ENCODE measurements around the gene NAGLU. TPM values are rescaled to one million over a fixed set of nuclear protein-coding genes. Genes with fewer than 3 reads are reported as not detected.
"Not testable (repeated sequence)": the region's sequence is repeated elsewhere in the genome, so short reads cannot be mapped to it uniquely, and the experiment has no call there.

Gene NAGLU
- total RNA-seq, 3 donors from 2014 or later = 42.9 to 101 (median 48.4) TPM

DNA sequence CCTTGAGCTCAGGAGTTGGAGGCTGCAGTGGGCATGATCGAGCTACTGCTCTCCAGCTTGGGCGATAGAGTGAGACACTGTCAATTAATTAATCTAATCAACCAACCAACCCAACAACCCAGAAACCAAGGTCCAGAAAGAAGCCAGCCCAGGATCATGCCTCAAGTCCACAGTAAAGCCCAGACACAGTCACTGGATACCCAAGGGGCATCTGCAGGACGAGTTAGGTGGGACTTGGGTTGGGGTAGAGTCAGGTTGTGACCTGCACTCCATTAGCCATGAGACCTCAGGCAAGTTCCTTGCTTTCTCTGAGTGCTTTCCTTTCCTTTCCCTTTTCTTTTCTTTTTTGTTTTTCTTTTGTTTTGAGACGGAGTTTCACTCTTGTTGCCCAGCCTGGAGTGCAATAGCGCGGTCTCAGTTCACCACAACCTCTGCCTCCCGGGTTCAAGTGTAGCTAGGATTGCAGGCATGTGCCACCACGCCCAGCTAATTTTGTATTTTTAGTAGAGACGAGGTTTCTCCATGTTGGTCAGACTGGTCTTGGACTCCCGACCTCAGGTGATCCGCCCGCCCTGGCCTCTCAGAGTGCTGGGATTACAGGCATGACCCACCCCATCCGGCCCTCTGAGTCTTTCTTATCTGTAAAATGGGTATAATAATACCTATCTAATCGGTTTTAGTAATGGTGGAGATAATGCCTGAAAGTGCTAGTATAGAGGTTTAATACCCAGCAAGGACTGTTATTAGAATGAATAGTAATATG lies 13.1 kb downstream of the NAGLU start:
- Histone ChIP-seq H3K27ac (no peak overlapping the region), H3K27me3 (no peaks in the 10 kb centered on the region), H3K36me3 (no peaks in the 10 kb centered on the region), H3K9me3 (no peaks in the 10 kb centered on the region), H3K4me3 (no peak overlapping the region), H3K4me1 (peaks cover 3 to 10% of the 10 kb centered on the region in 2 donors)
- intact Hi-C loops (cut with DNase I; ENCODE audit: low total_unique reads) = no loop called here
- TF ChIP-seq POLR2AphosphoS5 (IDR thresholded peaks at IDR 0.05) = no peak
- no peak for TF ChIP-seq CTCF (IDR thresholded peaks at IDR 0.05)
- TF ChIP-seq POLR2A (IDR thresholded peaks at IDR 0.05) = no peak
- DNase-seq (ENCODE audit: low spot score in 2 of 2) = no peak

DNA sequence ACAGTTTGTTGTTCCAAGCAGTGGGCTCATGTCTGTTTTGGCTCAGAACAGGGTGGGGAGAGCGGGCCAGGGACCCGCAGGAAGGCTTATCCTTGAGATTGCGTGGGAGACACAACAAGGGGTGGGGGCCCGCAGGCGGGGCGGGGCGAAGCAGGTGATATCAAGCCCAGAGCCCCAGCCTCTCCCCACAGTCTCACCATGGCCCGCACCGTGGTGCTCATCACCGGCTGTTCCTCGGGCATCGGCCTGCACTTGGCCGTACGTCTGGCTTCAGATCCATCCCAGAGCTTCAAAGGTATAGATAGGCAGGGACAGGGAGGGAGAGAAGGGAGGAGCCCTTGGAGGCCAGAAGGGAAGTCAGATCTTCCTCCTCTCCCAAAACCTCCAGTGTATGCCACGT lies 16.7 kb downstream of the NAGLU start, which contains the start of gene HSD17B1:
HSD17B1 (plus strand) TSS at position 188 of the 400 bp plus-strand sequence; CDS start at position 199, 11 bp downstream.
- peak within 1 kb of the TSS; percentile 91 to 94 for H3K27ac ChIP-seq

GRCh38 chr17:42553161-42553818 lies 17.2 kb downstream of the NAGLU start:
- no peak for TF ChIP-seq POLR2AphosphoS5 (IDR thresholded peaks at IDR 0.05)
- intact Hi-C loops (cut with DNase I; ENCODE audit: low total_unique reads) = no loop called here
- Histone ChIP-seq H3K27ac (peak overlapping the region; percentile 91 to 94), H3K36me3 (no peaks in the 10 kb centered on the region), H3K27me3 (no peaks in the 10 kb centered on the region), H3K4me3 (peak overlapping the region in 2 of 3 donors; percentile 74 to 75), H3K4me1 (peaks cover 3 to 10% of the 10 kb centered on the region in 2 donors), H3K9me3 (no peaks in the 10 kb centered on the region)
- DNase-seq (ENCODE audit: low spot score in 2 of 2) = no peak

More for the DNA sequence above, 16.7 kb downstream of the NAGLU start, which contains the start of gene HSD17B1:
- H3K9me3 ChIP-seq; DNase-seq (ENCODE audit: low spot score in 2 of 2); intact Hi-C loops (cut with DNase I; ENCODE audit: low total_unique reads); H3K27me3 ChIP-seq; H3K36me3 ChIP-seq; H3K4me1 ChIP-seq: not testable (repeated sequence)
- H3K4me3 ChIP-seq = peak within 1 kb of the TSS; percentile 74 to 87 (median 75)

DNA sequence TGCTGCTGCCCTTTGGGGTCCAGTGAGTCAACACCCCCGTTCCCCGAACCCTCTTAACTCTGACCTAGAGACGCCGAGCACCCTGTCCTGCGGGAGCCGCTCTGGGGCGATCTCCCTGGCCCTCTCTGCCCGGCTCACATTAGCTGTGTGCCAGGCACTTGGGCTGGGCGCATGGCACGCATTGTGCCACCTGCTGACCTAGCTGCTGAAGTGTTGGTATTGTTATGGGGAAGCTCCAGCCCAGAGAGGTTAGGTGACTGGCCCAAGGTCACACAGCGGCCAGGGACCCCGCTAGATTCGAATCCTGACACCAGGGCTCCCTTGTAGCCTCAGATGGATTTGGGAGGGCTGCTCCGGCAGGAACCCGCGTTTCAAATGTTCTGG lies 17.8 kb downstream of the NAGLU start:
- Histone ChIP-seq H3K4me3 (peak overlapping the region; percentile 74 to 87 (median 75)), H3K36me3 (no peaks in the 10 kb centered on the region), H3K27me3 (no peaks in the 10 kb centered on the region), H3K9me3 (no peaks in the 10 kb centered on the region), H3K27ac (peak overlapping the region; percentile 91 to 94), H3K4me1 (peaks cover 3 to 10% of the 10 kb centered on the region in 2 donors)
- no peak for DNase-seq (ENCODE audit: low spot score in 2 of 2)
- intact Hi-C loops (cut with DNase I; ENCODE audit: low total_unique reads) = no loop called here
- TF ChIP-seq POLR2AphosphoS5 (IDR thresholded peaks at IDR 0.05) (no peak), CTCF (IDR thresholded peaks at IDR 0.05) (no peak), POLR2A (IDR thresholded peaks at IDR 0.05) (no peak)

DNA sequence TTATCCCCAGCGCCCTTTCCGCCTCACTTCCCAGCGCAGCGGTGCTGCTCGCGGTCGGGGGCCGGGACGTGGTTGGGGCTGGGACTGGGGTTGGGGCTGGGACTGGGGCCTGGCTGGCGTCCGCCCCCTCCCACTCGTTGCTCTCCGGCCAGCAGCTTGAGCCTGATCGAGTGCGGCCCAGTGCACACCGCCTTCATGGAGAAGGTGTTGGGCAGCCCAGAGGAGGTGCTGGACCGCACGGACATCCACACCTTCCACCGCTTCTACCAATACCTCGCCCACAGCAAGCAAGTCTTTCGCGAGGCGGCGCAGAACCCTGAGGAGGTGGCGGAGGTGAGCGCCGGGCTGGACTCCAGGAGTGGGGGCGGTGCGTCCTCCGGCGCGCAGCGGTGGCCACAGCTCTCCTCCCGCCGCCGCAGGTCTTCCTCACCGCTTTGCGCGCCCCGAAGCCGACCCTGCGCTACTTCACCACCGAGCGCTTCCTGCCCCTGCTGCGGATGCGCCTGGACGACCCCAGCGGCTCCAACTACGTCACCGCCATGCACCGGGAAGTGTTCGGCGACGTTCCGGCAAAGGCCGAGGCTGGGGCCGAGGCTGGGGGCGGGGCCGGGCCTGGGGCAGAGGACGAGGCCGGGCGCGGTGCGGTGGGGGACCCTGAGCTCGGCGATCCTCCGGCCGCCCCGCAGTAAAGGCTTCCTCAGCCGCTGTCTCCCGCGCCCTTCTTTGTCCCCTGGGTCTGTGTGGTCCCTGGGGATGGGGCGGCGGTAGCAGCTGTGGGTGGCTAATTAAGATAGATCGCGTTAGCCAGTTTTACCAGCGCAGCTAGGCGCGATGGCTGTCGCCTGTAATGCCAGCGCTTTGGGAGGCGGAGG lies 18.4 kb downstream of the NAGLU start:
- Histone ChIP-seq H3K4me3 (peak overlapping the region; percentile 74 to 87 (median 75)), H3K27me3 (no peaks in the 10 kb centered on the region), H3K27ac (peak overlapping the region; percentile 91 to 94), H3K9me3 (no peaks in the 10 kb centered on the region), H3K36me3 (no peaks in the 10 kb centered on the region), H3K4me1 (peaks cover 3 to 10% of the 10 kb centered on the region in 2 donors)
- intact Hi-C loops (cut with DNase I; ENCODE audit: low total_unique reads) = no loop called here
- TF ChIP-seq POLR2AphosphoS5 (IDR thresholded peaks at IDR 0.05) = peak; percentile 84 to 92 (median 86)
- peak; percentile 85 for TF ChIP-seq POLR2A (IDR thresholded peaks at IDR 0.05)
- no peak for TF ChIP-seq CTCF (IDR thresholded peaks at IDR 0.05)
- DNase-seq (ENCODE audit: low spot score in 2 of 2) = peak; percentile 82 to 83
